CD4-positive, alpha-beta memory T cell (primary cell): ENCODE measurements around the gene AHRR. TPM values are rescaled to one million over a fixed set of nuclear protein-coding genes. Genes with fewer than 3 reads are reported as not detected.
"Not testable (repeated sequence)": the region's sequence is repeated elsewhere in the genome, so short reads cannot be mapped to it uniquely, and the experiment has no call there.

Experiments used
- CTCF ChIA-PET: fragments of 350-600 bp; sonication (Branson Sonifier 250); formaldehyde crosslinking; loops from one replicate; lab custom pipeline; 2021; ENCODE audit warnings: inconsistent platforms; ENCODE audit not compliant: partially characterized antibody; lab: Charles Lee
- POLR2A ChIA-PET: fragments of 350-600 bp; sonication (Branson Sonifier 250); formaldehyde crosslinking; loops from one replicate; lab custom pipeline; 2021; ENCODE audit not compliant: partially characterized antibody; lab: Charles Lee
- DNase-seq, 5 donors: peaks; one replicate each; pipeline versions ENCODE4 v3.0.0 to v3.0.0-alpha.2; 2020 to 2022; ENCODE audit warnings: mixed read lengths in 1 of 5
- H3K27ac ChIP-seq: one replicate; pipeline ENCODE4 v1.7.0; 2013; ENCODE audit warnings: low read depth, low read length
- H3K27me3 ChIP-seq: 2 replicates; pipeline ENCODE4 v1.7.0; 2013; ENCODE audit warnings: mild to moderate bottlenecking, low read length, moderate library complexity; ENCODE audit not compliant: insufficient read depth
- H3K36me3 ChIP-seq: 2 replicates; pipeline ENCODE4 v1.7.0; 2013; ENCODE audit warnings: mild to moderate bottlenecking, low read length, moderate library complexity; ENCODE audit not compliant: insufficient read depth
- H3K4me1 ChIP-seq: 2 replicates; pipeline ENCODE4 v1.7.0; 2013; ENCODE audit warnings: mild to moderate bottlenecking, low read length, moderate library complexity; ENCODE audit not compliant: insufficient read depth
- H3K4me3 ChIP-seq, 2 donors: one replicate each; pipeline ENCODE4 v1.7.0; 2013; ENCODE audit warnings: low read length in 2 of 2, mild to moderate bottlenecking in 1 of 2
- H3K9me3 ChIP-seq, 2 donors: one replicate each; pipeline ENCODE4 v1.7.0; 2013; ENCODE audit warnings: low read length in 2 of 2, control low read depth in 1 of 2; ENCODE audit not compliant: control insufficient read depth in 1 of 2
- H3K27ac Mint-ChIP-seq, 7 donors: one replicate each; pipeline ENCODE4 v1.8.0; 2020 to 2021; ENCODE audit warnings: mixed read lengths in 7 of 7, mild to moderate bottlenecking in 6 of 7, inconsistent platforms in 3 of 7, moderate library complexity in 3 of 7
- H3K27me3 Mint-ChIP-seq, 2 donors: one replicate each; pipeline ENCODE4 v1.8.0; 2020 to 2021; ENCODE audit warnings: mixed read lengths in 2 of 2
- H3K36me3 Mint-ChIP-seq, 2 donors: one replicate each; pipeline ENCODE4 v1.8.0; 2020 to 2021; ENCODE audit warnings: mixed read lengths in 2 of 2, inconsistent platforms in 1 of 2, mild to moderate bottlenecking in 1 of 2
- H3K4me1 Mint-ChIP-seq, 4 donors: one replicate each; pipeline ENCODE4 v1.8.0; 2020 to 2021; ENCODE audit warnings: mixed read lengths in 4 of 4, mild to moderate bottlenecking in 1 of 4
- H3K4me3 Mint-ChIP-seq, 8 donors: one replicate each; pipeline ENCODE4 v1.8.0; 2020 to 2021; ENCODE audit warnings: mixed read lengths in 8 of 8, mild to moderate bottlenecking in 7 of 8, moderate library complexity in 6 of 8, inconsistent platforms in 3 of 8
- H3K9me3 Mint-ChIP-seq, 8 donors: one replicate each; pipeline ENCODE4 v1.8.0; 2020 to 2021; ENCODE audit warnings: mixed read lengths in 8 of 8, mild to moderate bottlenecking in 5 of 8, inconsistent platforms in 3 of 8, moderate library complexity in 1 of 8
- intact Hi-C: fragments of 100-400 bp; cut with micrococcal nuclease; formaldehyde crosslinking; loops from one replicate; pipeline ENCODE4 v1.15.1; 2023
- polyA plus RNA-seq, 2 donors: library from polyadenylated mRNA; unstranded; fragments of 300-500 nt; fragmentation: Illumina TruSeq; gene quantifications; one replicate each; pipeline ENCODE4 v1.2.3, GENCODE V29; 2021
- total RNA-seq, 2 experiments: library from RNA; stranded (reverse); gene quantifications; one replicate each; pipeline ENCODE4 v1.2.3, GENCODE V29; 2021

Gene AHRR
- total and polyA plus RNA-seq, 4 experiments from 2014 or later = 0.23 to 2.7 (median 0.74) TPM

GRCh38 chr5:378301-378891 is 56.9 kb downstream of the AHRR start:
- Histone ChIP-seq H3K9me3 (no peaks in the 10 kb centered on the region), H3K4me1 (peaks cover 7% of the 10 kb centered on the region), H3K4me3 (no peak overlapping the region), H3K36me3 (no peaks in the 10 kb centered on the region), H3K27me3 (no peaks in the 10 kb centered on the region), H3K27ac (no peak overlapping the region)
- no peak overlapping the region for H3K27ac Mint-ChIP-seq
- no peaks in the 10 kb centered on the region for H3K36me3 Mint-ChIP-seq
- POLR2A ChIA-PET = interaction anchor here (1.0 kb wide), 1 partner anchor 25 kb away, joined by 3 read pairs; no protein-coding TSS in a partner anchor
- H3K9me3 Mint-ChIP-seq = peaks cover 0 to 3% (median 0%) of the 10 kb centered on the region in 8 donors
- intact Hi-C loops = no loop called here
- CTCF ChIA-PET = interaction anchor here (1.0 to 1.2 kb wide), 2 partner anchors 9 to 62 kb away, joined by 3 read pairs; no protein-coding TSS in a partner anchor
- no peak overlapping the region for H3K4me3 Mint-ChIP-seq
- H3K27me3 Mint-ChIP-seq = peaks cover 3 to 4% of the 10 kb centered on the region in 2 donors
- peaks cover 0 to 9% (median 5%) of the 10 kb centered on the region in 4 donors for H3K4me1 Mint-ChIP-seq
- DNase-seq = no peak

DNA sequence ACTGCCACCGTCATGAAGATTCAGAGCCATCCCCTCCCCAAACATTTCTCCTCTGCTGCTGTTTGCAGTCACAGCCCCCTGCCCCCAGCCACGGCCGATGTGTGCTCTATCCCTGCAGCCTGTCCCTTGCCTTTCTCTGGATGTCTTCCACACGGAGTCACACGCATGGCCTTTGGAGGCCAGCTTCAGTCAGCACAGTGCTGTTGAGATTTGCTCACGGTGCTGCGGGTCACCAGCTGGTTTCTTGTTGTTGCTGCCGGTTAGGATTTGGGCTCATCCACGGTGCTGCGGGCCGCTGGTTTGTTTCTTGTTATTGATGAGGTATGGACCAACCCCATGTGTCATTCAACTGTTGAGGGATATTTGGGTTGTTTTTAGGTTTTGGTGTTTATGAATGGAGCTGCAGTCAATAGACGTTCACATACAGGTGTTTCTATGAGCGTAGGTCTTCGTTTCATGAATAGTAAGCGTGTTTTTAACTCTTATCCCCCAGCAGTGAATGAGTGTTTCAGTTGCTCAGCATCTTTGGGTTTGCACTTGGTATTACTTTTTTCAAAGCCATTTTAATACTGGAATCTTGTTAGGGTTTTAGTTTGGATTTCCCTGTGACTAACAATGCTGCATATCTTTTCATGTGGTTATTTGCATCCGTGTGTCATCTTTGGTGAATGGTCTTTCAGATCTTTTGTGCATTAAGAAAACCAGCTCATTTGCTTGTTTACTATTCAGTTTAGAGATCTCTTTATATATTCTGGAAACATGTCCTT is 57.6 kb downstream of the AHRR start:
- Mint-ChIP-seq H3K27ac (no peak overlapping the region), H3K4me3 (peak overlapping the region in 1 of 8 donors; percentile 4), H3K27me3 (peaks cover 3 to 4% of the 10 kb centered on the region in 2 donors), H3K36me3 (no peaks in the 10 kb centered on the region), H3K9me3 (peaks cover 0 to 3% (median 0%) of the 10 kb centered on the region in 8 donors), H3K4me1 (peaks cover 0 to 9% (median 5%) of the 10 kb centered on the region in 4 donors)
- H3K4me1 ChIP-seq = peaks cover 6% of the 10 kb centered on the region
- no peak for DNase-seq
- H3K9me3 ChIP-seq = no peaks in the 10 kb centered on the region
- CTCF ChIA-PET = interaction anchor here (1.0 kb wide), 1 partner anchor 62 kb away, joined by 3 read pairs; no protein-coding TSS in a partner anchor
- H3K4me3 ChIP-seq = no peak overlapping the region
- intact Hi-C loops = no loop called here
- H3K36me3 ChIP-seq = no peaks in the 10 kb centered on the region
- H3K27ac ChIP-seq = no peak overlapping the region
- POLR2A ChIA-PET = interaction anchor here (1.0 kb wide), 1 partner anchor 26 kb away, joined by 3 read pairs; no protein-coding TSS in a partner anchor
- H3K27me3 ChIP-seq = no peaks in the 10 kb centered on the region

DNA sequence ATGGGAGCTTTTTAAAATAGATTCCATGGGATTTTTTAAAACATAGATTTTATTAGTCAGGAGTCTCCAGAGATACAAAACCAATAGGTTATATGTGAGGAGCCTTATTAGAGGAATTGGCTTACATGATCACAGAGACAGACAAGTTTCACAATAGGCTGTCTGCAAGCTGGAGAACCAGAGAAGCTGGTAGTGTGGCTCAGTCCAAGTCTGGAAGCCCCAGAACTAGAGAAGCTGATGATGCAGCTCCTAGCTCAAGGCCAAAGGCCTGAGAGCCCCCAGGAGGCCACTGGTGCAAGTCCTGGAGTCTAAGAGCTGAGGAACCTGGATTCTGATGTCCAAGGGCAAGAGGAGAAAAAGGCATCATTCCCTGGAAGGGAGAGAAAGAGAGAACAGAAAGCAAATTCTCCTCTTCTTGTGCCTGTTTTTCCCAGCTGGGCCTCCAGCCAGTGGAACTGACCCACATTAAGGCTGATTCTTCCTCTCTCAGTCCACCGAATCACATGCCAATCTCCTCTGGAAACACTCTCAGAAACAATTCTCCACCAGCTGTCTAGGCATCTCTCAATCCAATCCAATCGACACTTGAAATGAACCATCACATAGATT is 59.3 kb downstream of the AHRR start:
- Mint-ChIP-seq H3K36me3 (peaks cover 0 to 8% of the 10 kb centered on the region in 2 donors), H3K4me1 (peaks cover 0 to 9% (median 4%) of the 10 kb centered on the region in 4 donors), H3K27ac (peak overlapping the region in 1 of 7 donors; percentile 8), H3K27me3 (no peaks in the 10 kb centered on the region), H3K4me3 (no peak overlapping the region), H3K9me3 (peaks cover 0 to 11% (median 6%) of the 10 kb centered on the region in 8 donors)
- ChIA-PET CTCF (no interaction called here), POLR2A (no interaction called here)
- H3K9me3 ChIP-seq = no peaks in the 10 kb centered on the region
- no peak for DNase-seq
- H3K4me3 ChIP-seq = no peak overlapping the region
- H3K27ac ChIP-seq = no peak overlapping the region
- peaks cover 6% of the 10 kb centered on the region for H3K4me1 ChIP-seq
- intact Hi-C loops = no loop called here
- H3K27me3 ChIP-seq = no peaks in the 10 kb centered on the region
- H3K36me3 ChIP-seq = no peaks in the 10 kb centered on the region

GRCh38 chr5:383066-383465 is 61.6 kb downstream of the AHRR start:
- peaks cover 0 to 12% of the 10 kb centered on the region in 2 donors for H3K36me3 Mint-ChIP-seq
- intact Hi-C loops = no loop called here
- H3K27ac Mint-ChIP-seq = no peak overlapping the region
- CTCF ChIA-PET = interaction anchor here (1.4 kb wide), 1 partner anchor 195 kb away, joined by 3 read pairs; no protein-coding TSS in a partner anchor
- no peaks in the 10 kb centered on the region for H3K36me3 ChIP-seq
- peaks cover 5% of the 10 kb centered on the region for H3K27me3 ChIP-seq
- H3K4me3 Mint-ChIP-seq = no peak overlapping the region
- peaks cover 0 to 9% (median 4%) of the 10 kb centered on the region in 4 donors for H3K4me1 Mint-ChIP-seq
- no peak overlapping the region for H3K4me3 ChIP-seq
- H3K27ac ChIP-seq = no peak overlapping the region
- H3K9me3 Mint-ChIP-seq = peaks cover 0 to 16% (median 10%) of the 10 kb centered on the region in 8 donors
- no peaks in the 10 kb centered on the region for H3K9me3 ChIP-seq
- POLR2A ChIA-PET = interaction anchor here (0.8 kb wide), 1 partner anchor 39 kb away, joined by 3 read pairs; no protein-coding TSS in a partner anchor
- H3K4me1 ChIP-seq = peaks cover 6% of the 10 kb centered on the region
- no peaks in the 10 kb centered on the region for H3K27me3 Mint-ChIP-seq
- DNase-seq = no peak

DNA sequence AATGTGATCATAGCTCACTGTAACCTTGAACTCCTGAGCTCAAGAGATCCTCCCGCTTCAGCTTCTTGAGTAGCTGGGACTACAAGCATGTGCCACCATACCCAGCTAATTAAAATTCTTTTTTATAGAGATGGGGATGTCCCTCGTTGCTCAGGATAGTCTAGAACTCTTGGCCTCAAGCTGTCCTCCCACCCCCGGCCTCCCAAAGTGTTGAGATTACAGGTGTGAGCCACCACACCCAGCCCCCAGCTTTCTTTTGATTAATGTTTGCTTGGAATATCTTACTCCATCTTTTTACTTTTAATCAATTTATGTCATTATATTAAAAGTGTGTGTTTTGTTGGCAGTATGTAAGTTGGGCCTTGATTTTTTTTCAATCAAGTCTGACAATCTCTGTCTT is 62.1 kb downstream of the AHRR start:
- no peaks in the 10 kb centered on the region for H3K27me3 Mint-ChIP-seq
- Histone ChIP-seq H3K36me3 (no peaks in the 10 kb centered on the region), H3K27ac (no peak overlapping the region), H3K9me3 (no peaks in the 10 kb centered on the region), H3K4me1 (peaks cover 6% of the 10 kb centered on the region), H3K4me3 (no peak overlapping the region), H3K27me3 (peaks cover 5% of the 10 kb centered on the region)
- ChIA-PET CTCF (interaction anchor here (1.4 kb wide), 1 partner anchor 195 kb away, joined by 3 read pairs; no protein-coding TSS in a partner anchor), POLR2A (interaction anchor here (0.8 kb wide), 1 partner anchor 39 kb away, joined by 3 read pairs; no protein-coding TSS in a partner anchor)
- H3K36me3 Mint-ChIP-seq = peaks cover 0 to 12% of the 10 kb centered on the region in 2 donors
- H3K4me1 Mint-ChIP-seq = peaks cover 0 to 9% (median 4%) of the 10 kb centered on the region in 4 donors
- intact Hi-C loops = no loop called here
- no peak for DNase-seq
- H3K4me3 Mint-ChIP-seq = no peak overlapping the region
- peaks cover 0 to 16% (median 10%) of the 10 kb centered on the region in 8 donors for H3K9me3 Mint-ChIP-seq
- H3K27ac Mint-ChIP-seq = no peak overlapping the region

DNA sequence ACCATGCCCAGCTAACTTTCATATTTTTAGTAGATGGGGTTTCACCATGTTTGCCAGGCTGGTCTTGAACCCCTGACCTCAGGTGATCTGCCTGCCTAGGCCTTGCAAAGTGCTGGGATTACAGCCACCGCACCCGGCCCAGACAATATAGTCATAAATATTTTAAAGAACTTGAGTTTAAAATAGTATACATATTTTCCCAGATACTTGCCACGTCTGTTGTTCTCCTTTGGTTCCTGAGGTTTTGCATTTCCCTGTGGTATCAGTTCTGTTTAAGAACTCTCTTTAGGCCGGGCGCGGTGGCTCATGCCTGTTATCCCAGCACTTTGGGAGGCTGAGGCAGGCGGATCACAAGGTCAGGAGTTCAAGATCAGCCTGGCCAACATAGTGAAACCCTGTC is 63.1 kb downstream of the AHRR start:
- intact Hi-C loops, POLR2A ChIA-PET, H3K36me3 ChIP-seq, DNase-seq, H3K27ac Mint-ChIP-seq, H3K27me3 ChIP-seq, H3K4me3 Mint-ChIP-seq, H3K4me1 Mint-ChIP-seq, CTCF ChIA-PET, H3K4me3 ChIP-seq, H3K4me1 ChIP-seq, H3K9me3 ChIP-seq, H3K27me3 Mint-ChIP-seq, H3K27ac ChIP-seq: not testable (repeated sequence)
- Mint-ChIP-seq H3K36me3 (peaks cover 0 to 12% of the 10 kb centered on the region in 2 donors), H3K9me3 (peaks cover 0 to 16% (median 10%) of the 10 kb centered on the region in 8 donors)
